ENCODE data around the gene NFIA.

GRCh38 chr1:61084491-61085031 is 2.2 kb downstream of the NFIA start:
- TF ChIP-seq CTCF (conservative IDR thresholded peaks at IDR 0.05 in 1 of 2, IDR thresholded peaks at IDR 0.05 in 1 of 2; ENCODE audit: low read depth in 1 of 2, low read length in 2 of 2) (no peak), EZH2 (IDR thresholded peaks at IDR 0.05; ENCODE audit: low read length, missing control alignments) (no peak)

Measured in fibroblast of lung (primary cell).